Panc1 (cell line): Measurements from ENCODE around the gene ADIPOR2.

Source experiments
- CTCF ChIP-seq: fragments of 450-650 bp; IDR thresholded peaks from 2 replicates; pipeline ENCODE4 v1.5.1; 2017; ENCODE audit warnings: mild to moderate bottlenecking
- POLR2AphosphoS5 ChIP-seq: IDR thresholded peaks from 2 replicates; pipeline ENCODE4 v1.6.1; 2012; ENCODE audit warnings: mild to moderate bottlenecking, low read depth, low read length, moderate library complexity
- SIN3A ChIP-seq: IDR thresholded peaks from 2 replicates; pipeline ENCODE4 v1.6.1; 2012; ENCODE audit warnings: low read depth, mild to moderate bottlenecking, low read length, moderate library complexity, borderline replicate concordance; ENCODE audit not compliant: insufficient read depth
- TCF7L2 ChIP-seq: IDR thresholded peaks from 2 replicates; pipeline ENCODE4 v1.6.1; 2011; ENCODE audit warnings: mild to moderate bottlenecking, low read depth, low read length, inconsistent platforms
- TF ChIP-seq, protein P1 (sequence below), 2 experiments: IDR thresholded peaks; 2 replicates each; pipeline ENCODE4 v1.6.1; 2011 to 2012; ENCODE audit warnings: low read depth in 2 of 2, control low read depth in 1 of 2, low read length in 1 of 2, mild to moderate bottlenecking in 1 of 2, moderate library complexity in 1 of 2; ENCODE audit not compliant: insufficient read depth in 1 of 2

DNA sequence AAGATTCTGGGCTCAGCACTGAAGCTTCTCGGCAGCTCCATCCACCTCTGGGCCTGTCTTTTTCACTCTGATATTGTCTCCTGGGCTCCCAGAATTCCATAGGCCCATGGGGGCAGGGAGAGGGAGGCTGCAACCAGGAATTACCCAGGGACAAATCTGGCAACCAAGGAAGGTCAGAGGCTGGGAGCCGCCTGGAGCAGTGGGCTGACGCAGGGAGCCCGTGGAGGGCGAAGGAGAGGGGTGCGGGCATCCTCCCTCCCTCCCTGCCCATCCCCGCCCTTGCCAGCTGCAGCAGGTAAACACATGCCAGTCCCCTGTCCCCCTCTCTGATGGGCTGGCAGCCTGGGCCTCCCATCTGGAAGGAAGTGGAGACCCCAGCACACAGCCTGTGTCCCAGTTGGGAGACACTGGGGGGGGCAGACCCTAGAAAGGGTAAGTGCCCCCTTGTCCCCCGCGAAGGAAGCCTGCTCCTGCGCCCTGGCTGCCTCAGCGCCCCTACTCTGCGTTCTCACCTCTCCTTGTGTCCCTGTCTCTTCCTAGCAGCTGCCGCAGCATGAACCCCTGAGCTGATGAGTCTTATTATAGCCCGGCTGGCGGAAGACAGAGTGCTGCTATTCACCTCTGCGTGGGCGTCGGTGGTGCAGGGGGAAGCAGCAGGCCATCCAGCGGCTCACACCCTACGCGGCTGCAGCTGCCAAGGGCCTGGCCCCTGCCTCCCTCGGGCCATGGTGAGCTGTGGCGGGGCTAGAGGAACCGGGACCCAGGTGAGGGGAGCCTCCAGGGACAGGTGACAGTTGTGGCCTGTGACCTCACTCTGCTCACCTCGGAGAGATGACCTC, 136.2 kb downstream of the ADIPOR2 start:
- TF ChIP-seq POLR2AphosphoS5 (no peak), CTCF (no peak), SIN3A (no peak), TCF7L2 (no peak)
- TF ChIP-seq, protein P1, sequence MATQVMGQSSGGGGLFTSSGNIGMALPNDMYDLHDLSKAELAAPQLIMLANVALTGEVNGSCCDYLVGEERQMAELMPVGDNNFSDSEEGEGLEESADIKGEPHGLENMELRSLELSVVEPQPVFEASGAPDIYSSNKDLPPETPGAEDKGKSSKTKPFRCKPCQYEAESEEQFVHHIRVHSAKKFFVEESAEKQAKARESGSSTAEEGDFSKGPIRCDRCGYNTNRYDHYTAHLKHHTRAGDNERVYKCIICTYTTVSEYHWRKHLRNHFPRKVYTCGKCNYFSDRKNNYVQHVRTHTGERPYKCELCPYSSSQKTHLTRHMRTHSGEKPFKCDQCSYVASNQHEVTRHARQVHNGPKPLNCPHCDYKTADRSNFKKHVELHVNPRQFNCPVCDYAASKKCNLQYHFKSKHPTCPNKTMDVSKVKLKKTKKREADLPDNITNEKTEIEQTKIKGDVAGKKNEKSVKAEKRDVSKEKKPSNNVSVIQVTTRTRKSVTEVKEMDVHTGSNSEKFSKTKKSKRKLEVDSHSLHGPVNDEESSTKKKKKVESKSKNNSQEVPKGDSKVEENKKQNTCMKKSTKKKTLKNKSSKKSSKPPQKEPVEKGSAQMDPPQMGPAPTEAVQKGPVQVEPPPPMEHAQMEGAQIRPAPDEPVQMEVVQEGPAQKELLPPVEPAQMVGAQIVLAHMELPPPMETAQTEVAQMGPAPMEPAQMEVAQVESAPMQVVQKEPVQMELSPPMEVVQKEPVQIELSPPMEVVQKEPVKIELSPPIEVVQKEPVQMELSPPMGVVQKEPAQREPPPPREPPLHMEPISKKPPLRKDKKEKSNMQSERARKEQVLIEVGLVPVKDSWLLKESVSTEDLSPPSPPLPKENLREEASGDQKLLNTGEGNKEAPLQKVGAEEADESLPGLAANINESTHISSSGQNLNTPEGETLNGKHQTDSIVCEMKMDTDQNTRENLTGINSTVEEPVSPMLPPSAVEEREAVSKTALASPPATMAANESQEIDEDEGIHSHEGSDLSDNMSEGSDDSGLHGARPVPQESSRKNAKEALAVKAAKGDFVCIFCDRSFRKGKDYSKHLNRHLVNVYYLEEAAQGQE (IDR thresholded peaks at IDR 0.05; ENCODE audit: insufficient read depth in 1 of 2, low read depth in 2 of 2, low read length in 1 of 2), result no peak
